HG02798 (cell line): ENCODE measurements around the gene OPRD1.

ENCODE experiments used
- ATAC-seq: cut with Tn5 transposase; IDR thresholded peaks from one replicate; pipeline ENCODE4 v1.9.1; 2021; ENCODE audit warnings: mild to moderate bottlenecking; ENCODE audit not compliant: unreplicated experiment, poor library complexity

The OPRD1 gene

DNA sequence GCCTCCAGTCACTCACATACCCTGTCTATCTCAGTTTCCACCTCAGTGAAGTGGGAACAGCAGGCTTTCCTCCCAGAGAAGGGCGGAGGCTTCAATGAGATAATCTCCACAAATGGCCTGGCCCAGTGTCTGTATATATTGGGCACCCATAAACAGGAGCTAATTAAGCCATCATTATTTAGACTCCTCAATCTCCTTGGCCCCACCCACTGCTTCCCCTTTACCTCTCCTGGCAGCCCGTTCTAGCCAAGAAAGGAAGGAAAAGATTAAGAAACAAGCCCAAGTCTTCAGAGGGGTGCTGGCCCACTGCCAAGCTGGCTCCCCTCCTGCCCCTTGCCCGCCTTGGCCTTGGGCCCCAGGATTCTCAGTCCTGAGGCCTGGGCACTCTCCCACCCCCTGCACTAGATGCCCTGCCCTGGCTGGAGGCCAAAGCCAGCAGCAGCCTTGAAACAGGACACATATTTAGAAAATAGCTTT is 86.5 kb downstream of the OPRD1 start:
- ATAC-seq: no peak

DNA sequence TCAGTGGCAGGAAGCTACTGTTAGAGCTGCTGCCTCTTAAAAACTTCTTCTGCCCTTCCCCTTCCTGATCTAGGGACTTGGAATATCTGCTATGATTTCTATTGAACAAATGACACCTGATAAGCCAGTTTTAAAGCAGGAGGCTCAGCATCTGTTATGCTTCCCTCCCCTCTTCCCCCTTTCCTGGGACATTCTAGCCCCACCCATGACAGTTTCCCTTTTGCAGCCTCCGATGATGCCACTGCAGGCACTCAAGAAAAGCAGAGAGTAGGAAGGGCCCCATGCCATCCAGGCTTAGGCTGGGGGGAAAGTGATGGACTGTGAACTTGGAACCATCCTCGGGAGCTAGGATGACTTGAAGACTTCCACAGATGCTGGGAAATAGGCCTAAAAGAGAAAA is 87.3 kb downstream of the OPRD1 start:
- no peak for ATAC-seq

DNA sequence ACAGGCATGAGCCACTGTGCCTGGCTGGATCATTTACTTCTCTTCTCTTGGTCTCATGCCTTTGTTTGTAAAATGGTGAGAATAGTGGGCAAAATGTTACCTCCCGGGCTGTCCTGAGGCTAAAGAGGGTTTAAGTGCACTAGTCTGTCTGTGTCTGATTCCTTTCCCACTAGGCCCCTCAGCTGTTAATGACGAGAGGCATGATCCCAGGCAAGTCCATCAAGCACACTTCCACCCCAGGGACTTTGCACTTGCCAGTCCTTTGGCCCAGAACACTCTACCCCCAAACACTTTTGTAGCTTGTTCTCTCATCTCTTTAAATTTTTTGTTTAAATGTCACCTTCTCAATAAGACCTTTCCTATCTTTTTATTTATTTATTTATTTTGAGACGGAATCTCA is 88.6 kb downstream of the OPRD1 start:
- no peak for ATAC-seq

DNA sequence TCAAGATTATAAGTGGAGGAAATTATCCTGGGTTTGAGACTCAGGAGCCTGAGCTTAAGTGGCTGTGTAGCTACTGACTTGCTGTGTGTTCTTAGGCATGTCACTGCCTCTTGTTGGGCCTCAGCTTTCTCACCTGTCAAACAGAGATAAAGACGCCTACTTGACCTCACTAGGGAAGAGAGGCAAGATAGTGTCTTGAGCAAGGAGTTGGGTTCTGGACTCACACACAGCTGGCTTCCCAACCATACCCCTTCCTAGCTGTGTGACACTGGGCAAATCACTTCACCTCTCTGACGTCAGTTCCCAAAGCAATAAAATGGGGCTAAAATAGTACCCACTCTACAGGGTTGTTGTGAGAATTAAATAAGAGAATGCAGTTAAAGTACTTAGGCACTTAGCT is 90.8 kb downstream of the OPRD1 start:
- no peak for ATAC-seq

DNA sequence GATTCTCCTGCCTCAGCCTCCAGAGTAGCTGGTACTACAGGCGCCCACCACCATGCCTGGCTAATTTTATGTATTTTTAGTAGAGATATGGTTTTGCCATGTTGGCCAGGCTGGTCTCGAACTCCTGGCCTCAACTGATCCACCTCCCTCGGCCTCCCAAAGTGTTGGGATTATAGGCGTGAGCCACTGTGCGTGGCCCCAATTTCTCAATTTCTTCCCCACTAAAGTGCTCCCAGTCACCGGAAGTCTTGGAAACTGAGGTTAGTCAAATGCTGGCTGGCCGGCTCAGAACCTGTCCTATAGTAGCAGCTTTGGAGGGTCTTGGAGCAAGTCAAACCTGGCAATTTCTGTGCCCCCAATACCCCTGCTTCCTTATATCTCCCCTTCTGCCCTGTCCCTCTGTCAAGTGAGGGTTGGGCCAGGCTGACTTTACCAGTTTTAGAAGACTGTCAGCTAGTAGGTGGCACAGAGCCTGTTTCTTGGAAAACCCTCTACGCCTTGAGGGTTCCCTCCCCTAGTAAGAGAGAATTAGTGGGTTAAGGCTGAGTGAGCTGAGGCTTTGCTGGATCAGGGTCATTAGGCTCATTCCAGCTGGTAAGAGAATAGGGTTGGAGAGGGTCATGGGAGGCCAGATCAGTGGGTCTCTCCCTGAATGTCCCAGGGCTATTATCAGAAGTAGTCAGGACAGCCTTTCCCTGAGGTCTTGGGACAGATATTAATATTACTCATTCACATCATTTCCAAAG is 94.1 kb downstream of the OPRD1 start:
- ATAC-seq: no peak

DNA sequence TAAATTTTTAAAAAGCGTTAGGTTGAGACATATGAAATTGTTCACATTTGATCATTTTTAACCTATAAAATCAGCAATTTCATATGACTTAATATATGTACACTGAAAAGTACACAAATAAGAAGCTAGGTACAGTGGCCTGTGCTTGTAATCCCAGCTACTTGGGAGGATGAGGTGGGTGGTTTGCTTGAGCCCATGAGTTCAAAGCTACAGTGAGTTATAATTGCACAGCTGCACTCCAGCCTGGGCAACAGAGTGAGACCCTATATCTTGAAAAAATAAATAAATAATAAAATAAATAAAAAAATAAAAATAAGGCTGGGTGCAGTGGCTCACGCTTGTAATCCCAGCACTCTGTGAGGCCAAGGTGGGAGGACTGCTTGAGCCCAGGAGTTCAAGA is 97.2 kb downstream of the OPRD1 start:
- no peak for ATAC-seq

DNA sequence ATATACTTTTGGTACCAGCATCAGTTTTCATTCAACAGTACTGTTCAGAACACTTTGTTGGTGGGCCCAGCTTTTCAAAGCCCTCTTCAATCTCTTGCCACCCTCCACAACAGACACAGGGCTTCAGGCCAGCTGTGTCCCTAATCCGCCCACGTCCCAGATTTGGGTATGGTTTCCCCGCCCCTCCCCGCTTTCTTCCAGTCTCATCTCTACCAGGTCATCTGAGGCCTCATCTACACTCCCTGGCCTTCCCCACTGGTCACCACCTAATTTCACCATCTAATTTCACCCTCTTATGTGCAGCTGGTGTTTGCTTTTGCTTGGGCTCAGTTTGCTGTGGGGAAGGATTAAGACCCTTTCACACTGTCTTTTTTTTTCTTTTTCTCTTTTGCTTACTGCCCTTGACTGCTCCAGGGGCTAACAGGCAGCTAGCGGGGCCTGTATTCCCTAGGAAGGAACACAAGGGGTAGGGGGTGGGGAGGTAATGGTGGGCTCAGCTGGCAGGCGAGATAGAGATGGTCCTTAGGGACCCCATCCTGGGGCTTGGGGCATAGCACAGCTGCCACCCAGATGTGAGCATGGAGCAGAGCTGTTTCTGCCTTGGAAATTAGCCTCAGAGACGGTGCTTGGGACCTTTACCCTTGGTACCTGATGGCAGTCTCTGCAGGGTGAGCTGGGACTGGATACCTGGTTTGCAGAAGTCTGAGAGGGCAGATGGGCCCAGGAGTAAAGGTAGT is 98.6 kb downstream of the OPRD1 start:
- ATAC-seq: no peak

DNA sequence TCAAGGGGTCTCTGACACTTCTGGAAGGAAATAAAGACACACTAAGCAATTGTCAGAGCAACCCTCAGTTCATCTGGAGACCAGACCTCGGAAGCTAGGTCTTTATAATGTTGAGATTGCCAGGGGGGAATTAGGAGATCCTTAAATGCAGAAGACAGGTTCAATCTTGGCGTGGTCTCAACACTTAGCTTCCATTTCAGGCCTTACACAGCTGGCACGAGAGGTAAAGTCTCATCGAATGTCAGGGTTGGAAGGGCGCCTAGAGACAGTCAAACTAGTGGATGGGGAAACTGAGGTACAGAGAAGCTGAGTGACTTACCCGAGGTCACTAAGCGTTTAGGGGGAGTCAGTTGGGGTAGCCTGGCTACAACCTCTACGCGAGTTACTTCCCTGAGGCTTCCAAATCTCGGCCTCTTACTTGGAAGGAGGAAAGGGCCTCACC is 101.8 kb downstream of the OPRD1 start:
- ATAC-seq: no peak

DNA sequence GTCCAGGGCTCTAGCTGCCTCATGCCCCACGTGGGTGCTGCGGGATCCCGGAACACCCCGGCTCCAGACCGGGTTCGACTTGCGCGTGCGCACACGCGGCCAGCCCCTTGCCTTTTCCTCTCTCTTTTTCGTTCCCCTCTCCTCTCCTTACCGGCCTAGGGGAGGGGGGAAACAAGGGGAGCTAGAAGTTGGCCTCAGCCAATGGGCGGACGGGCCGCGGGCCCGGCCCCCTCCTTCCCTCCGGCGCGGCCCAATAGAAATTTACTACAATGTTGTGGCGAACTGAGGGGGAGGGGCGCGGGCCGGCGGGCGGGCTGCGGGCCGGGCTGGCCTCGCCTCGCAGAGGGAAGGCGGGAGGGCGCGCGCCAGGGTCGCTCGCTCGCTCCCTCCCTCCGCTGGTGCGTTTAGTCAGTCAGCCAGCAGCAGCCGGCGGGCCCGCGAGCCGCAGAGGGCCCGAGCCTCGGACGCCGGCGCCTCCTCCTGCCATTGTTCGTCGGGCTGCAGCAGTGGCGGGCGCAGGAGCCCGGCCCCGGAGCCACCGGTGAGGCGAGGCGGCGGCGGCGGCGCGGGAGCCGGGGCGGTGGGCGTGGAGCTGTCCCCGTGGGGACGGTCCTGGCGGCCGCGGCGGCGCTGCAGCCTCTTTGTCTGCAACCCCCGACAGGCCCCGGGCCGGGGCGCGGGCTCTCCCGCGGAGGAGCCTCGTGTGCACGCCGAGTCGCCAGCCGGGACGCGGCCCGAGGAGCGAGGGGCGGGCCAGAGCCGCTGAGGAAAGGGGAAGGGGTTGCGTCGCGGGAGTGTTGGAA is 102.5 kb downstream of the OPRD1 start, which contains the start of gene EPB41:
Gene EPB41, plus strand, starts transcription at position 342 of the 803 bp plus-strand sequence. CDS start 72,869 bp downstream, outside the sequence.
- ATAC-seq: peak; percentile 90

DNA sequence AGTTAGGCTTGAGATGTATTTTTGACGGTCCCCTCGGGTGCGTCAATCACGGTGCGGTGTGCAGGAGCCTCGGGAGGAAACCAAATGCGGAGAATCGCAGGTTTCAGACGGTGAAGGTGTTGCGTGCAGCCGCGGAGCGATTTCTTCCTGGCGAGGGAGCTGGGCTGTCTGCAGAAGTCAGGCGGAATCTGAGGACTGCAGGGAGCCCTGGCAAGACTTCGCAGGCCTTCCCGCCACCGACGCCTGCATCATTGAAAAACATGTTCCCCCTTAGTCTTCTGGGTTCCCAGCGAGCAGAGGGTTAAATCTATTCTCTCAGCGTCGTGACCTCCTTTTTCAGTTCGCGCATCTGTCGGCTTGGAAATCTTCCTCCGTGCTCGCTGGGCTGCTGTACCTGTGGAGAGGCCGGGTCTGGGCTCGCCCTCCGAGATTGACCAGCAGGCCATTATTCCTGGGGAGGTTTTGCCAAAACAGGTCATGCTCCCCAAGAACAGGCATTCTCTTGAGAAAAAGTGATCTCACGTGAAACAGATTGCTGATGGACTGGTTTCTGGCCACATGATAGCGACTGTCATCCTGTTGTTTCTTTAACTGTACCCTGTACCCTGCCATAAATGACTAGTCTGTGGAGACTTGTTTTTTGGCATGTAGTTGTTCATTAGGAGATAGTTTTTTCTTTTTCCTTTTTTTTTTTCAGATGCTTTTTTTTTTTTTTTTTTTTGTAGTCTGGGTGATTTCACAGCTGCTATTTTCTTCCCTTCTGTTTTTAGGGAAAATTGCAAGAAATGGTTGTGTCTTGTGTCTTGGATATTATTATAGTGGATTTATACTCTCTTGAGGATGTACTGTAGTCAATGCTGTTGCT is 103.3 kb downstream of the OPRD1 start:
- no peak for ATAC-seq

DNA sequence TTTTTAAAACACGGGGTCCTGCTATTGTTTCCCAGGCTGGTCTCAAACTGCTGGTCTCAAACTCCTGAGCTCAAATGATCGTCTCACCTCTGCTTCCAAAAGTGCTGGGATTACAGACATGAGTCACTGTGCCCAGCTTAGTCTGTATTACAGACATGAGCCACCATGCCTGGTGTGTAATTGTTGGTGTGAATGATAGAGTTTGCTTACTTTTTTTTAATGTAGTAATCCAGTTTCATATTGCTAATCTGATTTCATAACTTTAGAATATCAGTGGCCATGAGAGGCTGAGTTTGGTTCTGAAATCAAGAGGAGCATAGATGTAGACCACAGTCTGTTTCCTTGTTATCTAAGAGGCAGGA is 105.8 kb downstream of the OPRD1 start:
- ATAC-seq: no peak
